ENCODE measurements around the gene GINS1.

The GINS1 gene

GRCh38 chr20:25484224-25484846 lies 76.9 kb downstream of the GINS1 start:
- no peak for TF ChIP-seq CTCF (conservative IDR thresholded peaks at IDR 0.05; ENCODE audit: low read depth, low read length)
- no peak for DNase-seq (ENCODE audit: low read depth)
- no peak overlapping the region for H3K4me3 ChIP-seq (ENCODE audit: low read depth, low read length)

GRCh38 chr20:25484911-25485511 lies 77.5 kb downstream of the GINS1 start:
- TF ChIP-seq CTCF (conservative IDR thresholded peaks at IDR 0.05; ENCODE audit: low read depth, low read length): no peak
- H3K4me3 ChIP-seq (ENCODE audit: low read depth, low read length): no peak overlapping the region
- DNase-seq (ENCODE audit: low read depth): peak; percentile 33

- H3K4me3 ChIP-seq (ENCODE audit: low read depth, low read length): no peak overlapping the region
- no peak for DNase-seq (ENCODE audit: low read depth)
- no peak for TF ChIP-seq CTCF (conservative IDR thresholded peaks at IDR 0.05; ENCODE audit: low read depth, low read length)
Measured at GRCh38 chr20:25485872-25486271, 78.4 kb downstream of the GINS1 start.

- peak; percentile 18 for TF ChIP-seq CTCF (conservative IDR thresholded peaks at IDR 0.05; ENCODE audit: low read depth, low read length)
- peak; percentile 65 for DNase-seq (ENCODE audit: low read depth)
- H3K4me3 ChIP-seq (ENCODE audit: low read depth, low read length): no peak overlapping the region
Measured at GRCh38 chr20:25486377-25486776, 78.9 kb downstream of the GINS1 start.

GRCh38 chr20:25487306-25487705 lies 79.8 kb downstream of the GINS1 start:
- TF ChIP-seq CTCF (conservative IDR thresholded peaks at IDR 0.05; ENCODE audit: low read depth, low read length): no peak
- DNase-seq (ENCODE audit: low read depth): no peak
- no peak overlapping the region for H3K4me3 ChIP-seq (ENCODE audit: low read depth, low read length)

- H3K4me3 ChIP-seq (ENCODE audit: low read depth, low read length): no peak overlapping the region
- DNase-seq (ENCODE audit: low read depth): no peak
- no peak for TF ChIP-seq CTCF (conservative IDR thresholded peaks at IDR 0.05; ENCODE audit: low read depth, low read length)
Measured at GRCh38 chr20:25487975-25488374, 80.5 kb downstream of the GINS1 start.
